Measurements from ENCODE around the gene PLEKHH1. TPM values are rescaled to one million over a fixed set of nuclear protein-coding genes. Genes with fewer than 3 reads are reported as not detected.
"Not testable (repeated sequence)": the region's sequence is repeated elsewhere in the genome, so short reads cannot be mapped to it uniquely, and the experiment has no call there.

PLEKHH1 gene
- total RNA-seq, 1 experiment from 2014 or later, result 6.7 TPM

DNA sequence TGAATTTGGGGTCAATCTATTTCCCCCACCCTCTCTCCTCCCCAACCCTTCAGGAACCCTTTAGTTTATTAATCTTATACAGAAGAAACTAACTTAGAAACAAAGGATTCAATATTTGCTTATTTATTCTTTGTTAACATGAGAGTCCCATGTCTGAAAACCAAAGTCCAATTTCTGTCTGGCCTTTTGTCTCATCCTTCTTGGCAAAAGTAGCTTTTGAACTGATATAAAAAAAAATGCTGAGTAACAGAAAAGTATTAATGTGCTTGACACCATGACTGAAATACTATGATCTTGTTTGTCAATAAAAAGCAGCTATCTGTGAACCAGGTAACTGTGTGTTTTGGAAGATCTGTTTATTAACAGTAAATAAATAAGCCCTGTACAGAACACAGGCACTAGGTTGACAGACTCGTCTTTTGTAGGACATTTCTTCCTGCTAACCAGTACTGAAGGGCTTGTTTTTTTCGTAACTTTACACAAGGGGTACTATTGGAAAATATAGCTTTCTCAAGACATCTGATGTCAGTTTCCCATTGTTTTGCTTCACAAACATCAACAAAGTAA, 56.2 kb downstream of the PLEKHH1 start:
- intact Hi-C loops (cut with micrococcal nuclease; ENCODE audit: unreplicated experiment) (loop anchor here (10.0 kb wide), 1 partner anchor 76 kb away; no protein-coding TSS in a partner anchor), in situ Hi-C loops (cut with HindIII; ENCODE audit: low pct_unique_long_range_greater_than_20kb, low sequenced_read_pairs) (no loop called here)
- no peaks in the 10 kb centered on the region for H3K4me1 ChIP-seq (ENCODE audit: control insufficient read depth, insufficient read depth, low read length)
- ChIA-PET CTCF (no interaction called here), POLR2A (no interaction called here)
- H3K9me3 ChIP-seq (ENCODE audit: control insufficient read depth, insufficient read depth, low read depth, low read length), result no peaks in the 10 kb centered on the region
- H3K27ac ChIP-seq (ENCODE audit: low read length), result no peak overlapping the region
- DNase-seq (ENCODE audit: low read depth, low spot score), result no peak
- TF ChIP-seq, protein P1, sequence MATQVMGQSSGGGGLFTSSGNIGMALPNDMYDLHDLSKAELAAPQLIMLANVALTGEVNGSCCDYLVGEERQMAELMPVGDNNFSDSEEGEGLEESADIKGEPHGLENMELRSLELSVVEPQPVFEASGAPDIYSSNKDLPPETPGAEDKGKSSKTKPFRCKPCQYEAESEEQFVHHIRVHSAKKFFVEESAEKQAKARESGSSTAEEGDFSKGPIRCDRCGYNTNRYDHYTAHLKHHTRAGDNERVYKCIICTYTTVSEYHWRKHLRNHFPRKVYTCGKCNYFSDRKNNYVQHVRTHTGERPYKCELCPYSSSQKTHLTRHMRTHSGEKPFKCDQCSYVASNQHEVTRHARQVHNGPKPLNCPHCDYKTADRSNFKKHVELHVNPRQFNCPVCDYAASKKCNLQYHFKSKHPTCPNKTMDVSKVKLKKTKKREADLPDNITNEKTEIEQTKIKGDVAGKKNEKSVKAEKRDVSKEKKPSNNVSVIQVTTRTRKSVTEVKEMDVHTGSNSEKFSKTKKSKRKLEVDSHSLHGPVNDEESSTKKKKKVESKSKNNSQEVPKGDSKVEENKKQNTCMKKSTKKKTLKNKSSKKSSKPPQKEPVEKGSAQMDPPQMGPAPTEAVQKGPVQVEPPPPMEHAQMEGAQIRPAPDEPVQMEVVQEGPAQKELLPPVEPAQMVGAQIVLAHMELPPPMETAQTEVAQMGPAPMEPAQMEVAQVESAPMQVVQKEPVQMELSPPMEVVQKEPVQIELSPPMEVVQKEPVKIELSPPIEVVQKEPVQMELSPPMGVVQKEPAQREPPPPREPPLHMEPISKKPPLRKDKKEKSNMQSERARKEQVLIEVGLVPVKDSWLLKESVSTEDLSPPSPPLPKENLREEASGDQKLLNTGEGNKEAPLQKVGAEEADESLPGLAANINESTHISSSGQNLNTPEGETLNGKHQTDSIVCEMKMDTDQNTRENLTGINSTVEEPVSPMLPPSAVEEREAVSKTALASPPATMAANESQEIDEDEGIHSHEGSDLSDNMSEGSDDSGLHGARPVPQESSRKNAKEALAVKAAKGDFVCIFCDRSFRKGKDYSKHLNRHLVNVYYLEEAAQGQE (IDR thresholded peaks at IDR 0.05; ENCODE audit: insufficient read depth in 1 of 2, low read depth in 2 of 2, low read length in 1 of 2), result no peak
- no peak for TF ChIP-seq POLR2AphosphoS5 (IDR thresholded peaks at IDR 0.05; ENCODE audit: low read depth, low read length)
- TF ChIP-seq TCF7L2 (IDR thresholded peaks at IDR 0.05; ENCODE audit: low read depth, low read length), result no peak
- TF ChIP-seq, protein P2, sequence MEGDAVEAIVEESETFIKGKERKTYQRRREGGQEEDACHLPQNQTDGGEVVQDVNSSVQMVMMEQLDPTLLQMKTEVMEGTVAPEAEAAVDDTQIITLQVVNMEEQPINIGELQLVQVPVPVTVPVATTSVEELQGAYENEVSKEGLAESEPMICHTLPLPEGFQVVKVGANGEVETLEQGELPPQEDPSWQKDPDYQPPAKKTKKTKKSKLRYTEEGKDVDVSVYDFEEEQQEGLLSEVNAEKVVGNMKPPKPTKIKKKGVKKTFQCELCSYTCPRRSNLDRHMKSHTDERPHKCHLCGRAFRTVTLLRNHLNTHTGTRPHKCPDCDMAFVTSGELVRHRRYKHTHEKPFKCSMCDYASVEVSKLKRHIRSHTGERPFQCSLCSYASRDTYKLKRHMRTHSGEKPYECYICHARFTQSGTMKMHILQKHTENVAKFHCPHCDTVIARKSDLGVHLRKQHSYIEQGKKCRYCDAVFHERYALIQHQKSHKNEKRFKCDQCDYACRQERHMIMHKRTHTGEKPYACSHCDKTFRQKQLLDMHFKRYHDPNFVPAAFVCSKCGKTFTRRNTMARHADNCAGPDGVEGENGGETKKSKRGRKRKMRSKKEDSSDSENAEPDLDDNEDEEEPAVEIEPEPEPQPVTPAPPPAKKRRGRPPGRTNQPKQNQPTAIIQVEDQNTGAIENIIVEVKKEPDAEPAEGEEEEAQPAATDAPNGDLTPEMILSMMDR (IDR thresholded peaks at IDR 0.05), result no peak
- no peak for TF ChIP-seq SIN3A (IDR thresholded peaks at IDR 0.05; ENCODE audit: borderline replicate concordance, insufficient read depth, low read depth, low read length)
- H3K4me3 ChIP-seq (ENCODE audit: low read depth in 2 of 2, low read length in 2 of 2), result no peak overlapping the region
- no peaks in the 10 kb centered on the region for H3K27me3 ChIP-seq (ENCODE audit: control insufficient read depth, insufficient read depth, low read length)
- 0 out of 2 replicates have a peak, but pooled peaks cover 2% of the 10 kb centered on the region for H3K36me3 ChIP-seq (ENCODE audit: control insufficient read depth, insufficient read depth, low read length)
- BruUV-seq (replicated peaks), result no TSS peak
- ATAC-seq, result no peak

GRCh38 chr14:67593650-67594049, 60.6 kb downstream of the PLEKHH1 start:
- CTCF ChIA-PET; POLR2A ChIA-PET; intact Hi-C loops (cut with micrococcal nuclease; ENCODE audit: unreplicated experiment); ATAC-seq; H3K27me3 ChIP-seq (ENCODE audit: control insufficient read depth, insufficient read depth, low read length); H3K4me3 ChIP-seq (ENCODE audit: low read depth in 2 of 2, low read length in 2 of 2); H3K4me1 ChIP-seq (ENCODE audit: control insufficient read depth, insufficient read depth, low read length); H3K36me3 ChIP-seq (ENCODE audit: control insufficient read depth, insufficient read depth, low read length); in situ Hi-C loops (cut with HindIII; ENCODE audit: low pct_unique_long_range_greater_than_20kb, low sequenced_read_pairs); DNase-seq (ENCODE audit: low read depth, low spot score); BruUV-seq (replicated peaks); H3K27ac ChIP-seq (ENCODE audit: low read length); H3K9me3 ChIP-seq (ENCODE audit: control insufficient read depth, insufficient read depth, low read depth, low read length): not testable (repeated sequence)

DNA sequence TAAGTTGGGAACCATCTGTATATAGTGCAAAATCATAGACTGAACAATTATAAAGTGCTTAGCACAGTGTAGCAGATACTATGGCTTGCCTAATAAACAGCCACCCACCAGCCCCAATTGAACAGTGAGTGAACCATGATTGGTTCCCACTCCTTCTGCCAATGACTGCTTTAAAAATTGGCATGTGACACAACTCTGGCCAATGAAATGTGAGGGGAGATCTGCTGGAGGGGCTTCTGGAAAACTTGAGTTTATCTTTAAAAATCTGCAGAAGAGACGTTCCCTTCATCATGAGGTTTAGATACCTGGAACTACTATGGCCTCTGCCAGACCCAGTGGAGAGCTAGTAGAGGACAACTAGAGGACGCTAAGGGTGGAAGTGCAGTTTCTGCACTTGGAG, 62.3 kb downstream of the PLEKHH1 start:
- TF ChIP-seq, protein P1 (IDR thresholded peaks at IDR 0.05; ENCODE audit: insufficient read depth in 1 of 2, low read depth in 2 of 2, low read length in 1 of 2), result no peak
- TF ChIP-seq, protein P2 (IDR thresholded peaks at IDR 0.05), result no peak
- no peak for TF ChIP-seq POLR2AphosphoS5 (IDR thresholded peaks at IDR 0.05; ENCODE audit: low read depth, low read length)
- TF ChIP-seq SIN3A (IDR thresholded peaks at IDR 0.05; ENCODE audit: borderline replicate concordance, insufficient read depth, low read depth, low read length), result no peak
- no peak for TF ChIP-seq TCF7L2 (IDR thresholded peaks at IDR 0.05; ENCODE audit: low read depth, low read length)
- no peak for DNase-seq (ENCODE audit: low read depth, low spot score)
- in situ Hi-C loops (cut with HindIII; ENCODE audit: low pct_unique_long_range_greater_than_20kb, low sequenced_read_pairs) (no loop called here), intact Hi-C loops (cut with micrococcal nuclease; ENCODE audit: unreplicated experiment) (no loop called here)
- Histone ChIP-seq H3K9me3 (ENCODE audit: control insufficient read depth, insufficient read depth, low read depth, low read length) (no peaks in the 10 kb centered on the region), H3K27me3 (ENCODE audit: control insufficient read depth, insufficient read depth, low read length) (no peaks in the 10 kb centered on the region), H3K4me3 (ENCODE audit: low read depth in 2 of 2, low read length in 2 of 2) (no peak overlapping the region), H3K4me1 (ENCODE audit: control insufficient read depth, insufficient read depth, low read length) (no peaks in the 10 kb centered on the region), H3K27ac (ENCODE audit: low read length) (no peak overlapping the region), H3K36me3 (ENCODE audit: control insufficient read depth, insufficient read depth, low read length) (peaks cover 2% of the 10 kb centered on the region; the same call in 1 of the 2 replicates)
- no peak for ATAC-seq
- CTCF ChIA-PET, result no interaction called here
- no TSS peak for BruUV-seq (replicated peaks)
- POLR2A ChIA-PET, result no interaction called here

Data from Panc1 (cell line).